Neuronal stem cell (in vitro differentiated cells): ENCODE data around the gene P2RX3.

ENCODE experiments used
- DNase-seq: peaks from one replicate; pipeline ENCODE4 v3.0.0-alpha.2; 2013; ENCODE audit warnings: low spot score
- H2AFZ ChIP-seq: one replicate; pipeline ENCODE4 v1.6.1; 2013; ENCODE audit warnings: mild to moderate bottlenecking, low read length, inconsistent platforms
- H2AK5ac ChIP-seq: 2 replicates; pipeline ENCODE4 v1.6.1; 2013; ENCODE audit warnings: low read depth, mild to moderate bottlenecking, inconsistent platforms, low read length, moderate library complexity, mixed read lengths
- H2BK120ac ChIP-seq: 2 replicates; pipeline ENCODE4 v1.6.1; 2013; ENCODE audit warnings: low read depth, mild to moderate bottlenecking, inconsistent platforms, low read length, moderate library complexity, mixed read lengths
- H2BK12ac ChIP-seq: one replicate; pipeline ENCODE4 v1.6.1; 2013; ENCODE audit warnings: low read length, inconsistent platforms
- H2BK15ac ChIP-seq: 2 replicates; pipeline ENCODE4 v1.6.1; 2013; ENCODE audit warnings: mild to moderate bottlenecking, low read length, inconsistent platforms, mixed read lengths
- H2BK5ac ChIP-seq: one replicate; pipeline ENCODE4 v1.6.1; 2013; ENCODE audit warnings: inconsistent platforms, mild to moderate bottlenecking, low read length, moderate library complexity
- H3K14ac ChIP-seq: one replicate; pipeline ENCODE4 v1.6.1; 2013; ENCODE audit warnings: low read length, inconsistent platforms
- H3K18ac ChIP-seq: 2 replicates; pipeline ENCODE4 v1.6.1; 2013; ENCODE audit warnings: low read length, inconsistent platforms
- H3K23ac ChIP-seq: 2 replicates; pipeline ENCODE4 v1.6.1; 2013; ENCODE audit warnings: low read depth, mild to moderate bottlenecking, mixed read lengths, low read length, inconsistent platforms; ENCODE audit not compliant: poor library complexity
- H3K27ac ChIP-seq: replicated peaks from 3 replicates; pipeline ENCODE4 v1.5.1; 2013; ENCODE audit warnings: low read length, inconsistent platforms
- H3K27me3 ChIP-seq, 3 experiments: 2 replicates each; pipeline ENCODE4 v1.6.1; 2013; ENCODE audit warnings: low read length in 3 of 3, mild to moderate bottlenecking in 2 of 3, inconsistent platforms in 1 of 3, low read depth in 1 of 3, mixed read lengths in 1 of 3, moderate library complexity in 1 of 3; ENCODE audit not compliant: control insufficient read depth in 3 of 3, insufficient read depth in 3 of 3
- H3K36me3 ChIP-seq, 2 donors: replicated peaks in 1 of 2; 2 replicates each; pipeline ENCODE4 v1.6.1; 2013; ENCODE audit warnings: low read length in 2 of 2; ENCODE audit not compliant: control insufficient read depth in 2 of 2, insufficient read depth in 2 of 2
- H3K4ac ChIP-seq: 2 replicates; pipeline ENCODE4 v1.6.1; 2013; ENCODE audit warnings: inconsistent platforms, mild to moderate bottlenecking, low read length, moderate library complexity
- H3K4me1 ChIP-seq, 2 donors: 1 replicate in 1 of 2; 2 replicates in 1 of 2; pipeline ENCODE4 v1.6.1; 2013; ENCODE audit warnings: low read length in 2 of 2, low read depth in 1 of 2; ENCODE audit not compliant: control insufficient read depth in 2 of 2, insufficient read depth in 1 of 2
- H3K4me2 ChIP-seq: one replicate; pipeline ENCODE4 v1.6.1; 2013; ENCODE audit warnings: mild to moderate bottlenecking, low read length, inconsistent platforms; ENCODE audit not compliant: insufficient read depth, poor library complexity, severe bottlenecking
- H3K4me3 ChIP-seq, 2 donors: 2 replicates each; pipeline ENCODE4 v1.5.1; 2013; ENCODE audit warnings: low read length in 2 of 2, mild to moderate bottlenecking in 2 of 2, inconsistent platforms in 1 of 2, moderate library complexity in 1 of 2
- H3K79me1 ChIP-seq: one replicate; pipeline ENCODE4 v1.6.1; 2013; ENCODE audit warnings: low read depth, mild to moderate bottlenecking, inconsistent platforms, low read length, moderate library complexity
- H3K9ac ChIP-seq: one replicate; pipeline ENCODE4 v1.6.1; 2013; ENCODE audit warnings: mild to moderate bottlenecking, low read depth, low read length, inconsistent platforms; ENCODE audit not compliant: poor library complexity
- H3K9me3 ChIP-seq, 2 donors: replicated peaks in 1 of 2; 2 replicates each; pipeline versions ENCODE3 to v1.6.1; 2013; ENCODE audit warnings: low read length in 2 of 2, mild to moderate bottlenecking in 2 of 2, inconsistent platforms in 1 of 2, low read depth in 1 of 2, mixed read lengths in 1 of 2, moderate library complexity in 1 of 2; ENCODE audit not compliant: control insufficient read depth in 2 of 2, insufficient read depth in 1 of 2
- H4K8ac ChIP-seq: one replicate; pipeline ENCODE4 v1.6.1; 2013; ENCODE audit warnings: low read depth, mild to moderate bottlenecking, inconsistent platforms, low read length, moderate library complexity
- H4K91ac ChIP-seq: one replicate; pipeline ENCODE4 v1.6.1; 2013; ENCODE audit warnings: low read length, low read depth, mild to moderate bottlenecking, inconsistent platforms; ENCODE audit not compliant: poor library complexity
- WGBS, 2 donors: extraction: QIAGEN DNeasy Blood & Tissue Kit; methylation state at CpG; one replicate each; pipeline ENCODE4 v1.1.7; 2013; ENCODE audit warnings: missing lambda C conversion rate in 2 of 2, mixed read lengths in 1 of 2; ENCODE audit not compliant: insufficient read length in 2 of 2, insufficient replicate concordance in 1 of 2; ENCODE audit errors: extremely low coverage in 2 of 2; 5-methylcytosine and 5-hydroxymethylcytosine counted together

The P2RX3 gene

GRCh38 chr11:57314221-57314973, 23.8 kb upstream of the P2RX3 start:
- no CpG with 5 or more reads among the region's 15 CpGs for whole genome bisulfite sequencing, 2 donors

DNA sequence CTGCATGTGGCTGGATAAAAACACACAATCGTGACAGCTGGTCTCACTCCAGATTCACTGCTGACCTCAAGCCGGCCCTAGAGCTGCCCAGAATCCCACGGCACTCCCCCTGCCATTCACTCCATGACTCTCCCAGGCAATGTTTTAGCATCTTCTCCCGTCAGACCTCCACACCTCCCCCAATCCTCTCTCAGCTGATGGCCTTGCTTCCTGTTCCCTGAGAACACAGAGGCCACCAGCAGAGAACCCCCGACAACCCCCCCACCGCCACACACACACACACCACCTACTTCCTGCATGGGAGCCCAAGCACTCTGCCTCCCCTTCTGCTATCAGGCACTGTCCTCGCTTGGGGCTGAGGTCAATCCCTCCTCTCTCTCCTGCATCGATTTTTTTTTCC, 22.7 kb upstream of the P2RX3 start:
- Histone ChIP-seq H3K79me1 (peaks cover 9% of the 10 kb centered on the region), H3K4me3 (no peak overlapping the region), H2BK120ac (no peak overlapping the region), H3K23ac (no peak overlapping the region), H3K9ac (no peak overlapping the region), H2BK5ac (no peak overlapping the region), H2AK5ac (no peak overlapping the region), H4K8ac (no peak overlapping the region), H3K4me2 (no peak overlapping the region), H2BK12ac (no peak overlapping the region), H4K91ac (no peak overlapping the region), H3K4me1 (peaks cover 16 to 25% of the 10 kb centered on the region in 2 donors), H3K27me3 (no peaks in the 10 kb centered on the region), H2BK15ac (no peak overlapping the region), H3K4ac (no peak overlapping the region), H3K36me3 (peaks cover 57 to 95% of the 10 kb centered on the region in 2 donors), H3K27ac (no peak overlapping the region), H3K14ac (no peak overlapping the region), H3K18ac (no peak overlapping the region), H2AFZ (no peak overlapping the region), H3K9me3 (peaks cover 0 to 6% of the 10 kb centered on the region in 2 donors)
- DNase-seq, result no peak
- WGBS, 2 donors, result no CpG with 5 or more reads among the region's 8 CpGs

More at GRCh38 chr11:57314221-57314973, 23.8 kb upstream of the P2RX3 start:
- Histone ChIP-seq H2BK120ac (no peak overlapping the region), H3K23ac (peak overlapping the region; percentile 22), H4K91ac (no peak overlapping the region), H3K79me1 (peaks cover 8% of the 10 kb centered on the region), H3K27me3 (no peaks in the 10 kb centered on the region), H3K4me1 (peaks cover 17 to 25% of the 10 kb centered on the region in 2 donors), H3K4ac (no peak overlapping the region), H2BK12ac (no peak overlapping the region), H2AFZ (no peak overlapping the region), H3K9ac (peak overlapping the region; percentile 24), H3K4me3 (no peak overlapping the region), H2BK5ac (no peak overlapping the region), H3K14ac (no peak overlapping the region), H3K27ac (no peak overlapping the region), H2AK5ac (no peak overlapping the region), H3K4me2 (no peak overlapping the region), H3K18ac (no peak overlapping the region), H2BK15ac (no peak overlapping the region), H3K9me3 (peaks cover 0 to 6% of the 10 kb centered on the region in 2 donors), H4K8ac (no peak overlapping the region), H3K36me3 (peaks cover 63 to 96% of the 10 kb centered on the region in 2 donors)
- DNase-seq, result no peak

DNA sequence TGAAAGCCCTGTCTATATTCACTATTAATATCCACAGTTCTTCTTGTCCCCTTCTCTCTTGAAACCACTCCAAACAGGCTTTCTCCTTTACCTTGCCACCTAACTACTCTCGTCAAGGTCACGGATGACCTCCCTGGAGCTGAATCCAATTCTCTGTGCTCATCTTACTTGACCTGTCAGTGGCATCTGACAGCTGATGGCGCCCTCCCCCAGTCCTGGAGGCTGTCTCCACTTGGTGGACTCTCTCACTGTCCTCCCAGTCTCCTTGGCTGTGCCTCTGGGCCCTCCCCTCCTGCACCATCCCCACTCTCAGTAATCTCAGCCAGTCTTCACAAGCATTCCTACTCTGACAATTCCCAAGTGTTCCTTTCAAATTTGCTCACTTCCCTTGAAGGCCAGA, 22.1 kb upstream of the P2RX3 start:
- Histone ChIP-seq H3K23ac (no peak overlapping the region), H2AFZ (no peak overlapping the region), H2AK5ac (no peak overlapping the region), H3K4ac (no peak overlapping the region), H3K18ac (no peak overlapping the region), H3K9me3 (peaks cover 0 to 6% of the 10 kb centered on the region in 2 donors), H3K27ac (no peak overlapping the region), H3K4me1 (peaks cover 11 to 25% of the 10 kb centered on the region in 2 donors), H3K27me3 (no peaks in the 10 kb centered on the region), H3K4me2 (no peak overlapping the region), H2BK12ac (no peak overlapping the region), H4K91ac (no peak overlapping the region), H3K79me1 (peaks cover 9% of the 10 kb centered on the region), H4K8ac (no peak overlapping the region), H2BK120ac (no peak overlapping the region), H2BK5ac (no peak overlapping the region), H3K36me3 (peaks cover 61 to 95% of the 10 kb centered on the region in 2 donors), H3K14ac (no peak overlapping the region), H2BK15ac (no peak overlapping the region), H3K4me3 (no peak overlapping the region), H3K9ac (no peak overlapping the region)
- no peak for DNase-seq
- WGBS, 2 donors, result no CpG with 5 or more reads among the region's 3 CpGs

DNA sequence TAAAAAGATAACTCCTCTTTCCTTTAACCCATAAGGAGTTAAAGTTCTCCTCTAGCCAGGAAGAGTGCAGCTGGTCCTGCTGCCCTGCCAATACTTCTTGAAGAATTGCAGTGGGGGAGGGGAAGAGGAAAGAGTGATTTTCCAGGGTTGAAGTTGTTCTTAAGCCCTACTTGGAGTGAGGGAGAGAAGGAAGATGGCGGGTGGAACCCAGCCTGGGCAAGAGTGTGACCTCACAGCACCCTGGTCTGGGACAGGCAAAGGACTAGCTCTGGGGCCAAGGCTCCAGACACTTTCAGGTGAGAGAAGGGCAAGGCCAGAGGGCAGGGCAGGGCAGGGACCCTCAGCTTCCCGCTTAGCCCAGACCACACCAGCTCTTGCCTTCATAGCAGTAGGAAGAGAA, 20.0 kb upstream of the P2RX3 start:
- Histone ChIP-seq H3K23ac (no peak overlapping the region), H4K8ac (no peak overlapping the region), H3K4ac (no peak overlapping the region), H4K91ac (no peak overlapping the region), H3K4me1 (peaks cover 19 to 40% of the 10 kb centered on the region in 2 donors), H2AFZ (no peak overlapping the region), H2BK15ac (no peak overlapping the region), H3K9ac (no peak overlapping the region), H3K27ac (no peak overlapping the region), H2AK5ac (no peak overlapping the region), H2BK5ac (no peak overlapping the region), H2BK12ac (no peak overlapping the region), H3K14ac (no peak overlapping the region), H3K9me3 (peaks cover 0 to 6% of the 10 kb centered on the region in 2 donors), H3K79me1 (peaks cover 15% of the 10 kb centered on the region), H3K4me2 (no peak overlapping the region), H3K4me3 (no peak overlapping the region), H3K18ac (no peak overlapping the region), H3K36me3 (peaks cover 56 to 82% of the 10 kb centered on the region in 2 donors), H3K27me3 (no peaks in the 10 kb centered on the region), H2BK120ac (no peak overlapping the region)
- DNase-seq, result no peak
- WGBS, 2 donors, result no CpG with 5 or more reads among the region's 2 CpGs
